DND-41 (cell line): ENCODE measurements around the gene AP1S3.

Experiments
- ATAC-seq: fragments of 200-7000 bp; cut with Tn5 transposase; 3 replicates; pipeline ENCODE4 v1.9.1; 2021; ENCODE audit warnings: low read depth; ENCODE audit not compliant: insufficient read depth
- DNase-seq: peaks from one replicate; pipeline ENCODE4 v3.0.0-alpha.2; 2020
- H2AFZ ChIP-seq: 2 replicates; pipeline ENCODE4 v1.6.0; 2012; ENCODE audit warnings: low read depth, low read length
- H3K27ac ChIP-seq: 2 replicates; pipeline ENCODE4 v1.5.1; 2012; ENCODE audit warnings: low read length, inconsistent platforms
- H3K27me3 ChIP-seq: fragments of 200-600 bp; sonication (generic); 2 replicates; pipeline ENCODE4 v1.6.0; 2012; ENCODE audit warnings: low read length, mild to moderate bottlenecking, inconsistent platforms; ENCODE audit not compliant: insufficient read depth, poor library complexity
- H3K36me3 ChIP-seq: 2 replicates; pipeline ENCODE4 v1.5.1; 2012; ENCODE audit warnings: low read length, inconsistent platforms; ENCODE audit not compliant: insufficient read depth
- H3K4me1 ChIP-seq: 2 replicates; pipeline ENCODE4 v1.5.1; 2012; ENCODE audit warnings: mild to moderate bottlenecking, low read length; ENCODE audit not compliant: insufficient read depth
- H3K4me2 ChIP-seq: 2 replicates; pipeline ENCODE4 v1.6.0; 2012; ENCODE audit warnings: mild to moderate bottlenecking, moderate library complexity, low read length, inconsistent platforms; ENCODE audit not compliant: insufficient read depth
- H3K4me3 ChIP-seq, 2 experiments: fragments of 200-600 bp in 1 of 2; shearing (Covaris generic) in 1 of 2; 2 replicates each; pipeline ENCODE4 v1.5.1; 2012 to 2016; ENCODE audit warnings: inconsistent platforms in 2 of 2, low read length in 2 of 2, mild to moderate bottlenecking in 2 of 2, low read depth in 1 of 2, moderate library complexity in 1 of 2
- H3K79me2 ChIP-seq: 2 replicates; pipeline ENCODE4 v1.6.0; 2012; ENCODE audit warnings: low read length, inconsistent platforms; ENCODE audit not compliant: insufficient read depth
- H3K9ac ChIP-seq: 2 replicates; pipeline ENCODE4 v1.6.0; 2012; ENCODE audit warnings: low read depth, mild to moderate bottlenecking, inconsistent platforms, low read length, moderate library complexity
- H3K9me3 ChIP-seq: 2 replicates; pipeline ENCODE4 v1.5.1; 2012; ENCODE audit warnings: low read length, moderate library complexity, mild to moderate bottlenecking, inconsistent platforms; ENCODE audit not compliant: insufficient read depth, severe bottlenecking
- H4K20me1 ChIP-seq: 2 replicates; pipeline ENCODE4 v1.6.0; 2012; ENCODE audit warnings: low read length; ENCODE audit not compliant: insufficient read depth
- CTCF ChIP-seq: IDR thresholded peaks from 2 replicates; pipeline ENCODE4 v1.5.1; 2012; ENCODE audit warnings: borderline replicate concordance, low read length, moderate library complexity, mild to moderate bottlenecking; ENCODE audit not compliant: poor library complexity, severe bottlenecking; ENCODE audit errors: extremely low read depth
- EZH2 ChIP-seq: IDR thresholded peaks from 3 replicates; pipeline ENCODE4 v1.6.1; 2012; ENCODE audit warnings: borderline replicate concordance, low read depth, mild to moderate bottlenecking, moderate library complexity, low read length, inconsistent platforms; ENCODE audit not compliant: severe bottlenecking

Gene AP1S3

GRCh38 chr2:223732346-223732745 is 105.0 kb downstream of the AP1S3 start:
- Histone ChIP-seq H3K79me2 (no peaks in the 10 kb centered on the region), H3K4me2 (no peak overlapping the region), H4K20me1 (no peaks in the 10 kb centered on the region), H3K27me3 (no peaks in the 10 kb centered on the region), H2AFZ (no peak overlapping the region), H3K27ac (no peak overlapping the region), H3K9ac (no peak overlapping the region), H3K36me3 (no peaks in the 10 kb centered on the region), H3K9me3 (no peaks in the 10 kb centered on the region), H3K4me1 (no peaks in the 10 kb centered on the region), H3K4me3 (no peak overlapping the region)
- no peak for TF ChIP-seq CTCF
- ATAC-seq (no peak), DNase-seq (no peak)

- H3K9me3 ChIP-seq: no peaks in the 10 kb centered on the region
- H3K36me3 ChIP-seq: no peaks in the 10 kb centered on the region
- no peak overlapping the region for H3K4me2 ChIP-seq
- H3K27me3 ChIP-seq: no peaks in the 10 kb centered on the region
- H2AFZ ChIP-seq: no peak overlapping the region
- TF ChIP-seq EZH2: no peak
- TF ChIP-seq CTCF: no peak
- no peaks in the 10 kb centered on the region for H4K20me1 ChIP-seq
- DNase-seq (no peak), ATAC-seq (no peak)
- no peak overlapping the region for H3K4me3 ChIP-seq
- no peaks in the 10 kb centered on the region for H3K4me1 ChIP-seq
- no peak overlapping the region for H3K27ac ChIP-seq
- H3K79me2 ChIP-seq: no peaks in the 10 kb centered on the region
- no peak overlapping the region for H3K9ac ChIP-seq
Measured at GRCh38 chr2:223731503-223731902, 105.9 kb downstream of the AP1S3 start.

- Histone ChIP-seq H3K4me1 (no peaks in the 10 kb centered on the region), H3K79me2 (no peaks in the 10 kb centered on the region)
- no peak for TF ChIP-seq CTCF
- no peak for TF ChIP-seq EZH2
Measured at GRCh38 chr2:223729781-223730180, 107.6 kb downstream of the AP1S3 start.

GRCh38 chr2:223727562-223727961 is 109.8 kb downstream of the AP1S3 start:
- Histone ChIP-seq H3K27ac (no peak overlapping the region), H3K27me3 (no peaks in the 10 kb centered on the region), H3K36me3 (no peaks in the 10 kb centered on the region), H3K4me3 (no peak overlapping the region), H3K79me2 (no peaks in the 10 kb centered on the region), H3K9me3 (no peaks in the 10 kb centered on the region), H3K4me2 (no peak overlapping the region), H3K4me1 (no peaks in the 10 kb centered on the region), H4K20me1 (no peaks in the 10 kb centered on the region), H3K9ac (no peak overlapping the region), H2AFZ (no peak overlapping the region)
- peak; percentile 73 for ATAC-seq
- TF ChIP-seq CTCF (peak; percentile 75), EZH2 (no peak)
- DNase-seq: peak; percentile 26

More at GRCh38 chr2:223729781-223730180, 107.6 kb downstream of the AP1S3 start:
- Histone ChIP-seq H3K4me3 (no peak overlapping the region), H3K36me3 (no peaks in the 10 kb centered on the region), H3K27ac (no peak overlapping the region), H4K20me1 (no peaks in the 10 kb centered on the region), H2AFZ (no peak overlapping the region), H3K27me3 (no peaks in the 10 kb centered on the region), H3K9ac (no peak overlapping the region), H3K9me3 (no peaks in the 10 kb centered on the region), H3K4me2 (no peak overlapping the region)
- ATAC-seq: no peak
- DNase-seq: no peak
